Thyroid gland (tissue), 4 donors: Measurements from ENCODE around the gene ZNF280B.
"Not testable (repeated sequence)": the region's sequence is repeated elsewhere in the genome, so short reads cannot be mapped to it uniquely, and the experiment has no call there.

Source experiments
- CTCF ChIP-seq, 6 experiments: fragments of 200-600 bp in 3 of 6; fragments of 450-650 bp in 3 of 6; sonication (generic) in 3 of 6; IDR thresholded peaks; one replicate each; pipeline ENCODE4 v1.5.1; 2016 to 2019; ENCODE audit warnings: antibody characterized with exemption in 6 of 6, mild to moderate bottlenecking in 2 of 6, inconsistent platforms in 1 of 6, moderate library complexity in 1 of 6
- POLR2A ChIP-seq, 2 donors: fragments of 450-650 bp; IDR thresholded peaks; one replicate each; pipeline ENCODE4 v1.6.1; 2017; ENCODE audit warnings: antibody characterized with exemption in 2 of 2, mild to moderate bottlenecking in 2 of 2, moderate library complexity in 1 of 2

GRCh38 chr22:22509912-22510311, 1.4 kb upstream of the ZNF280B start:
- TF ChIP-seq CTCF, POLR2A (IDR thresholded peaks at IDR 0.05): not testable (repeated sequence)
